HG03060 (cell line): Measurements from ENCODE around the gene ZNF91.
"Not testable (repeated sequence)": the region's sequence is repeated elsewhere in the genome, so short reads cannot be mapped to it uniquely, and the experiment has no call there.

ENCODE experiments used
- ATAC-seq: cut with Tn5 transposase; IDR thresholded peaks from one replicate; pipeline ENCODE4 v1.9.1; 2021; ENCODE audit warnings: low read depth, moderate number of reproducible peaks; ENCODE audit not compliant: unreplicated experiment

The ZNF91 gene

GRCh38 chr19:23321403-23321802, 73.9 kb downstream of the ZNF91 start:
- ATAC-seq: not testable (repeated sequence)

GRCh38 chr19:23319571-23319970, 75.7 kb downstream of the ZNF91 start:
- not testable (repeated sequence) for ATAC-seq

GRCh38 chr19:23318941-23319340, 76.3 kb downstream of the ZNF91 start:
- ATAC-seq: not testable (repeated sequence)

- no peak for ATAC-seq
These were observed 77.1 kb downstream of the ZNF91 start for GRCh38 chr19:23318143-23318542.

- ATAC-seq: no peak
These were observed 80.0 kb downstream of the ZNF91 start for GRCh38 chr19:23315286-23315685.

- no peak for ATAC-seq
These were observed 80.6 kb downstream of the ZNF91 start for GRCh38 chr19:23314505-23315251.

- no peak for ATAC-seq
These were observed 82.1 kb downstream of the ZNF91 start for GRCh38 chr19:23313196-23313595.

GRCh38 chr19:23312515-23312914, 82.8 kb downstream of the ZNF91 start:
- no peak for ATAC-seq

- ATAC-seq: no peak
These were observed 83.7 kb downstream of the ZNF91 start for GRCh38 chr19:23311551-23311950.

GRCh38 chr19:23310729-23311211, 84.5 kb downstream of the ZNF91 start:
- no peak for ATAC-seq

- no peak for ATAC-seq
These were observed 85.3 kb downstream of the ZNF91 start for GRCh38 chr19:23309926-23310325.

GRCh38 chr19:23305555-23305954, 89.7 kb downstream of the ZNF91 start:
- ATAC-seq: no peak

- no peak for ATAC-seq
These were observed 91.0 kb downstream of the ZNF91 start for GRCh38 chr19:23304238-23304637.

GRCh38 chr19:23294141-23294540, 101.1 kb downstream of the ZNF91 start:
- no peak for ATAC-seq

GRCh38 chr19:23289966-23290365, 105.3 kb downstream of the ZNF91 start:
- not testable (repeated sequence) for ATAC-seq
